Activated CD8-positive, alpha-beta memory T cell treated with anti-CD3 and anti-CD28 coated beads for 36 hours (primary cell): ENCODE measurements around the gene ARHGEF7. TPM values are rescaled to one million over a fixed set of nuclear protein-coding genes. Genes with fewer than 3 reads are reported as not detected.

Experiments used
- CTCF ChIA-PET: fragments of 350-600 bp; sonication (Branson Sonifier 250); formaldehyde crosslinking; loops from one replicate; lab custom pipeline; 2021; ENCODE audit warnings: antibody characterized with exemption; lab: Charles Lee
- POLR2A ChIA-PET: fragments of 350-600 bp; sonication (Branson Sonifier 250); formaldehyde crosslinking; loops from one replicate; lab custom pipeline; 2021; ENCODE audit warnings: antibody characterized with exemption; lab: Charles Lee
- total RNA-seq, 2 experiments: library from RNA; stranded (reverse); gene quantifications; one replicate each; pipeline ENCODE4 v1.2.3, GENCODE V29; 2021

Gene ARHGEF7
- total RNA-seq, 2 experiments from 2014 or later = 49.4 to 50.8 TPM

DNA sequence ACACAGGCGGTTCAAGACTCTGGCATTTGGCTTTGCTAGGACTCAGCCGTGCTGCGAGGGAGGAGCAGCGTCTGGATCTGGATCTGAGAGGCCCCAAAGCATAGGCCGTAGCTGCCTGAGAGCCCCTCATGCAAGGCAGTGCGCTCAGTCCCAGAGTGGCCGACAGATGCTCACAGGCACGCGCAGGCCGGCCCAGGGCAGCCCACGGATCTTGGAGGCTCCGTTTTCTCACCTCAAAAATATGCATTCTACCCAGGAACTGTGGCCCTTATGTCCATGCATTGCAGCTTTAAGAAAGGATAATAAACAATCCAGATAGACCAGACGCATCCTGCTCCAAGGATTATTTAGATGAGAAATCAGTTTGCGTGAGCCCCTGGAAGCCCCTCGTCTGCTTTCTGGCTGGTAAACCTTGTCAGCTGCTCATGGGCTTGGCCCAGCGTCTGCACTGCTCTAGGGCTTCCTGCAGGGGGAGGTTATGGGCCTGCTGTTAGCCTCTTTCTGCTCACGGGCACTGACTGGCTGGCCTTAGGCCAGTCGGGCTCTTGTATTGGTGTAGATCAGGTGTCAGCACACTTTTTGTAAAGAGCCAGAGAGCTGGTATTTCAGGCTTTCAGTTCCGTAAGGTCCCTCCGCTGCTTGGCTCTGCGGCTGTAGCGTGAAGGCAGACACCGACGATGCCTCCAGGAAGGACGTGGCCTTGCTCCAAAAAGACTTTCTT, 229.5 kb downstream of the ARHGEF7 start:
- POLR2A ChIA-PET = no interaction called here
- CTCF ChIA-PET = no interaction called here

DNA sequence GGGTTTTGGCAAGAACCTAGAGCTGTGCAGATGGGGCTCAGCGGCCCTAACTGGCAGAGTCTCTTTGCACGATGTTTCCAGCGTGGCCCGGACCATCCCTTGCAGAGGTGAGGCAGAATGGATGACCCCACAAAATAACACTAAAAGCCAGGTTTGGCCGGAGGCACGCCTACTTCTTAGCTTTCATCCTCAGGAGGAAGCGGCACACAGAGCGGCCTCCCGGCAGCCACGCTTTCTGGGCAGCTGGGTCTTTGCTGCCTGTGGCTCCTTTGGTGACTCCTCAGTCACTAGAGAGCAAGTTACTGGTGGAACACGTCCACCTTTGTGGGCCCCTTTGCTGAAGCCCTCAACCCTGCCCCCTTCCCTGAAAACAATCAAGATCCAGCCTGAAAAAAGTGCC, 230.6 kb downstream of the ARHGEF7 start:
- CTCF ChIA-PET = no interaction called here

DNA sequence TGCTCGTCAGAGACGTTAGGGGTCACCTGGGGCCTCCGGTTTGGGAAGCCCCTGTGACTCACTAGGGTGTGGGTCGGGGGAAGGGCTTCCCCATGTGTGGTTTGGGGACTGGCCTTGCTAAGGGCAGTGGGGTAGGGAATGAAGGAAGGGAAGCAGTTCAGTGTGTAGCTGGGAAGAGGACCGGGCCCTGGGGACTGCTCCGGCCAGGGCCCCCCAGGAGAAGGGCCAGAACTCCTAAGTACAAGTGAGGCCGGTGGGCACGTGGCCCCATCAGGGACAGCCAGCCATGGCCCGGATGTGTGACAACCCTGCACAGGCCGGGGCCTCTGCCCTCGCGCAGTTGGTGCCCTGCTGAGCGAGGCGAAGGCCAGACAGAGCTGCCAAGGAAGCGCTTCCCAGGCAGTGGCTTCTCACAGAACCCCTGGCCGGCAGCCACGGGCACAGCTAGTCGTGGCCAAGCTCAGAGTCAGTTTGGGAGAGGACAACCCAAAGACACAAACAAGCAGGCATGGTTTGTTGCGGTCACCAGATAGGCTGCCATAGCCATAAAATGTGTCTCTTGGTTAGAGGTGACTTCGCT, 231.1 kb downstream of the ARHGEF7 start:
- CTCF ChIA-PET = no interaction called here
- POLR2A ChIA-PET = no interaction called here

More for the DNA sequence above, 230.6 kb downstream of the ARHGEF7 start:
- POLR2A ChIA-PET = interaction anchor here (0.5 kb wide), 1 partner anchor 114 kb away, joined by 9 read pairs; no protein-coding TSS in a partner anchor

DNA sequence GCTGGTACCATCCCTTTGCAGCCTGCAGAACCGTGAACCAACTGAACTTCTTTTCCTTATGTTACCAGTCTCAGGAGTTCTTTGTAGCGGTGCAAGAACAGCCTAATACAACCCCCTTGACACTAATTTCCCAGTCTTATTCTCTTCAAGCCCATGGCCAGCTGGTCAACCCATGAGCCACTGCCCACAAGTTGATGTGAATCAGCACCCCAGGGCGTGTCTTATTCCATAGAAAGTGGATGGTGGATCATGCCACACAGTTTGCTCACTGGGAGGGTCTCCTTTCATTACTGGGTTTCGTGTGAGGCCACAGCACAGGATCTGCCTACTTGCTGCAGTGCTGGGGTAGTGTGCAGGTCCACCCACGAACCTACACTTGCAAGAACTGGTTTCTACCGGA, 232.3 kb downstream of the ARHGEF7 start:
- POLR2A ChIA-PET = no interaction called here
- CTCF ChIA-PET = no interaction called here

DNA sequence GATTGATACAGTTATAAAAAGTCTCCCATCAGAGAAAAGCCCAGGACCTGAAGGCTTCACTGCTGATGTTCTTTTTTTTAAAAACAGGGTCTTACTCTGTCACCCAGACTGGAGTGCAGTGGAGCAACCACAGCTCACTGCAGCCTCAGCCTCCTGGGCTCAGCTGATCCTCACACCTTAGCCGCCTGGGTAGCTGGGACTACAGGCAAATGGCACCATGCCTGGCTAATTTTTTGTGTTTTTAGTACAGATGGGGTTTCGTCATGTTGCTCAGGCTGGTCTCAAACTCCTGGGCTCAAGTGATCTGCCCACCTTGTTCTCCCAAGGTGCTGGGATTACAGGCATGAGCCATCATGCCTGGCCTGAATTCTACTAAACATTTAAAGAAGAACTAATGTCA, 238.4 kb downstream of the ARHGEF7 start:
- ChIA-PET CTCF (no interaction called here), POLR2A (no interaction called here)

DNA sequence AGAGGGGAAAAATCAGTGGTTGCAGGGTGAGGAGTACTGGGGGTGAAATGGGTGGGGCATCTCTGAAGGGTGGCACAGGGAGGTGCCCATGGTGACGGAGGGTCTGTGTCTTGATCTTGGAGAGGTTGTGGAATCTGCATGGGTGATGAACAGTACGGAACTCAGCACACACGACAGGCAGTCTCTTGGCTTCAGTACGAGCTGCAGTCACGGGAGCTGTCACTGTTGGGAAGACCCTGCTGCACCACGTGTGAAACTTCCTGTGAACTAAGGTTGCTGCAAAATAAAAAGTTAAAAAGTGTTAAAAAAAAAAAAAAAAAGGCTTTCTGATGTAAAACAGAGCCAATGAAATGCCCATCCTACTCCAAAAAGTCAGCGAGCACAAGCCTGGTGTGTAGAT, 239.7 kb downstream of the ARHGEF7 start:
- POLR2A ChIA-PET = no interaction called here

More for the DNA sequence above, 239.7 kb downstream of the ARHGEF7 start:
- CTCF ChIA-PET = interaction anchor here (0.7 kb wide), 1 partner anchor 16 kb away, joined by 3 read pairs; no protein-coding TSS in a partner anchor

Other genes starting within 250 kb of the ARHGEF7 start
- gene ANKRD10, start 200.2 kb upstream of the ARHGEF7 start, total RNA-seq = 10 to 100 TPM; 70.0 to 70.4 TPM
- gene TEX29, start 205.3 kb downstream of the ARHGEF7 start, total RNA-seq = not detected